NB4 (cell line): Measurements from ENCODE around the gene CD38.
A peak's percentile ranks its signal among the peaks of the same experiment; 100 is the strongest.
"Not testable (repeated sequence)": the region's sequence is repeated elsewhere in the genome, so short reads cannot be mapped to it uniquely, and the experiment has no call there.

Experiments used
- DNase-seq: peaks from one replicate; pipeline ENCODE4 v3.0.0; 2010; ENCODE audit warnings: low read depth
- H3K4me3 ChIP-seq: one replicate; pipeline ENCODE4 v1.5.1; 2011; ENCODE audit warnings: mild to moderate bottlenecking, low read depth, low read length, moderate library complexity
- MYC ChIP-seq: IDR thresholded peaks from 2 replicates; pipeline ENCODE4 v1.6.1; 2011; ENCODE audit warnings: low read depth, low read length
- POLR2A ChIP-seq: IDR thresholded peaks from 2 replicates; pipeline ENCODE4 v1.6.1; 2011; ENCODE audit warnings: mild to moderate bottlenecking; ENCODE audit not compliant: insufficient read length; ENCODE audit errors: extremely low read depth
- TF ChIP-seq, protein P1 (sequence below): IDR thresholded peaks from 2 replicates; pipeline ENCODE4 v1.6.1; 2011; ENCODE audit warnings: low read depth, low read length
- TF ChIP-seq, protein P2 (sequence below): IDR thresholded peaks from one replicate; pipeline ENCODE4 v1.5.1; 2012; ENCODE audit warnings: low read depth, low read length

The CD38 gene

DNA sequence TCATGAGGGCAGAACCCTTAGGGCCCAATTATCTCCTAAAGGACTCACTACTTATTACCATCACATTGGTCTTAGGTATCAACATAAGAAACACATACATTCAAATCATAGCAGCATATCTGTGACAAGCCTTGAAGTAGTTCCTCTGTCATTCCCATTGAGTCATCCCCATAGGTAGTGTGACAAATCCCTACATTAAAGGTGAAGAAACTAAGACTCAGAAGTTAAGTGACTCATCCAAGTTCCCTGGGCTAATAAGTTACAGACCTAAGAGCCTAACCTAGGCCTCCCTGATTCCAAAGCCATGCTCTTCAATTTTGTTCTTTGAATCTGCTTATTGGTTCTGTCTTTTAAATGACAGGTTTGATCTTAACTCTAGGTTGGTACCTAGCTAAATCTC lies 58.2 kb downstream of the CD38 start:
- no peak for DNase-seq
- H3K4me3 ChIP-seq, result no peak overlapping the region
- TF ChIP-seq, protein P1, sequence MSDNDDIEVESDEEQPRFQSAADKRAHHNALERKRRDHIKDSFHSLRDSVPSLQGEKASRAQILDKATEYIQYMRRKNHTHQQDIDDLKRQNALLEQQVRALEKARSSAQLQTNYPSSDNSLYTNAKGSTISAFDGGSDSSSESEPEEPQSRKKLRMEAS, result no peak
- no peak for TF ChIP-seq POLR2A
- TF ChIP-seq MYC, result no peak
- TF ChIP-seq, protein P2, sequence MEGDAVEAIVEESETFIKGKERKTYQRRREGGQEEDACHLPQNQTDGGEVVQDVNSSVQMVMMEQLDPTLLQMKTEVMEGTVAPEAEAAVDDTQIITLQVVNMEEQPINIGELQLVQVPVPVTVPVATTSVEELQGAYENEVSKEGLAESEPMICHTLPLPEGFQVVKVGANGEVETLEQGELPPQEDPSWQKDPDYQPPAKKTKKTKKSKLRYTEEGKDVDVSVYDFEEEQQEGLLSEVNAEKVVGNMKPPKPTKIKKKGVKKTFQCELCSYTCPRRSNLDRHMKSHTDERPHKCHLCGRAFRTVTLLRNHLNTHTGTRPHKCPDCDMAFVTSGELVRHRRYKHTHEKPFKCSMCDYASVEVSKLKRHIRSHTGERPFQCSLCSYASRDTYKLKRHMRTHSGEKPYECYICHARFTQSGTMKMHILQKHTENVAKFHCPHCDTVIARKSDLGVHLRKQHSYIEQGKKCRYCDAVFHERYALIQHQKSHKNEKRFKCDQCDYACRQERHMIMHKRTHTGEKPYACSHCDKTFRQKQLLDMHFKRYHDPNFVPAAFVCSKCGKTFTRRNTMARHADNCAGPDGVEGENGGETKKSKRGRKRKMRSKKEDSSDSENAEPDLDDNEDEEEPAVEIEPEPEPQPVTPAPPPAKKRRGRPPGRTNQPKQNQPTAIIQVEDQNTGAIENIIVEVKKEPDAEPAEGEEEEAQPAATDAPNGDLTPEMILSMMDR, result no peak

DNA sequence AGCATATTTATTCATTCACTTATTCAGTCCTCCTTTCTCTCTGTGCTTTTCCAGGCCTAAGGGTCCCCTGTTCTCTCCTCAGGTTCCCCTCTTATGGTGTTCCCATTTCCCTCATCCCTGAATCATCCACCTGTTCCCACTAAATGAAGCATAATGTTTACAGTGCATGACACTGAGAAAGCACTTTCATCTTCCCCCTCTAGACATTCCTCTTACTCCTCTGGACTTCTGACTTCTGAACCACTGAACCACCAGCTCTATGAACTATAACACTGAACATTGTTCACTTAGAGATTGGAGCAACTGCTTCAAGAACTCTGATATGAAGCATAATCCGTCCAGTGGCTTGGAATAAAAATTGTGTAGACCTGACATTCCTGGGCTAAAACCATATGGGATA lies 59.5 kb downstream of the CD38 start:
- DNase-seq, result no peak

DNA sequence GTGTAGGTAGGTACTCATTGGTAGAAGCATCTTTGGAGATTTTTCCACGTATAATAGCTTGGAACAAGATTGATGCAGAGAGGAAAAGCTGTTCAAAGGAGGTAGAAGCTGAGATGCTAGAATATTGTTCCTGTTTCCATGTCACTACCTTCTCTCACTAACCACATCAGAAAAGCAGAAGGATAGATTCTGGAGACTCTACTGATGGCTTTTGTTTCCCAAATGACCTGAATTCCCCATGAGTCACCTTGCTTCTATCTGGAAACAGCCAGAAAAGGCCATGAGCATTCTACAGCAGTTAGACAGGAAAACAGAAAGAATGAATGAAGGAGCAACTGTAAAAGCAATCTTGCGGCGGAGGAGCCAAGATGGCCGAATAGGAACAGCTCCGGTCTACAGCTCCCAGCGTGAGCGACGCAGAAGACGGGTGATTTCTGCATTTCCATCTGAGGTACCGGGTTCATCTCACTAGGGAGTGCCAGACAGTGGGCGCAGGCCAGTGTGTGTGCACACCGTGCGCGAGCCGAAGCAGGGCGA lies 63.1 kb downstream of the CD38 start:
- DNase-seq, H3K4me3 ChIP-seq: not testable (repeated sequence)

More for the DNA sequence above, 59.5 kb downstream of the CD38 start:
- H3K4me3 ChIP-seq, result no peak overlapping the region
- TF ChIP-seq POLR2A (no peak), MYC (no peak)
- TF ChIP-seq, protein P1, result no peak
- TF ChIP-seq, protein P2, result no peak

DNA sequence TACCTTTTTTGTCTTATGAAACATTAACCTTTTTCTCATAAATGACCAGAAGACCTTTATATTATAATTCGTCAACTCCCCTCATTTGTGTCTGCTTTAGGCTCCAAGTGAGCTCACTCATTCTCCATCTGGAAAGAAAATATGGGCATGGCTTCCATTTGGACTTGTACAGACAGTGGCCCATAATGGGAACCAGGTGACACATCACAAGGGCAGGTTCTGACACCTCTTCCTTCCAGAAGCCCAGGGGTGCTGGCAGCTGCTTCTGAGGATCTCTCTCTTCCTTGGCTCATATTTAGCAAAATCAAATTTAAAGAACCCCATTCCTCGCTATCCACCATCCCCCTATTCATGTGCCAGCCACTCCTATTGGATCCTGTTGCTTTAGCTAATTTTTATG lies 69.6 kb downstream of the CD38 start:
- TF ChIP-seq, protein P1, result no peak
- TF ChIP-seq, protein P2, result no peak
- TF ChIP-seq POLR2A, result no peak
- TF ChIP-seq MYC, result no peak
- no peak for DNase-seq
- no peak overlapping the region for H3K4me3 ChIP-seq

DNA sequence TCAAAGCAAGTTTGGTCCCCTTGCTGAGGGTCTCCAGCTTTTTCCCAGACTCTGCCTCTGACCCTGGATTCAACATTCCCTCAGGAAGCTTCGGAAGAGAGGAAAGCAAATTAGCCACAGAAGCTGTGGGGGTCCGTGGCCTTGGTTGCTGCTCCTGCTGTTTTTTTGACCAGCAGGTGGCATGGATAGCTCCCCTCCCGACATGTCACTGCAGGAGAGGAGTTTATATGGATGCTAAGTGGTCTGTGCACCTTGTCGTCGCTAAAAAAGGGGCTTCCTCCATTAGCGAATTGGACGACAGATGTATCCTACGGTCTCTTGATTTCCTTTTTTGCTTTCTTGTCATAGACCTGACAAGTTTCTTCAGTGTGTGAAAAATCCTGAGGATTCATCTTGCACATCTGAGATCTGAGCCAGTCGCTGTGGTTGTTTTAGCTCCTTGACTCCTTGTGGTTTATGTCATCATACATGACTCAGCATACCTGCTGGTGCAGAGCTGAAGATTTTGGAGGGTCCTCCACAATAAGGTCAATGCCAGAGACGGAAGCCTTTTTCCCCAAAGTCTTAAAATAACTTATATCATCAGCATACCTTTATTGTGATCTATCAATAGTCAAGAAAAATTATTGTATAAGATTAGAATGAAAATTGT lies 70.2 kb downstream of the CD38 start:
- TF ChIP-seq MYC, result no peak
- TF ChIP-seq, protein P2, result peak; percentile 9
- no peak overlapping the region for H3K4me3 ChIP-seq
- DNase-seq, result peak; percentile 60

DNA sequence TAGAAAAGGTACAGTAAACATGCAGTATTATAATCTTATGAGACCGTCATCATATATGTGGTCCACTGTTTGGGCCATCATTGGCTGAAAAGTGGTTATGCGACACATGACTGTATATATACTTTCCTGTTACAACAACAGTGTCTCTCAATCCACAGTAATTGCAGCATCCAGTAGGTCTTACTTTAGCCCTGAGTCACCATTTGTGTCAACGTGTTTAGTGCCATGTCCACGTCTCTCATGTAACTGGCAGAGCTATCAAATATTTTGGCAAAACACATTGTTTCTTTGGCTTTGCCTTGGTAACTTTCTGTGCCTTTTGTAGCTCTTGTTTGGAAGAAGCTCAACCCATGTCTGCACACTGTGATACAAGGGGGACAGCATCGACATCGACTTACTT lies 73.8 kb downstream of the CD38 start:
- no peak overlapping the region for H3K4me3 ChIP-seq
- no peak for TF ChIP-seq MYC
- TF ChIP-seq, protein P2, result no peak
- TF ChIP-seq, protein P1, result no peak
- TF ChIP-seq POLR2A, result no peak
- no peak for DNase-seq
